Measurements from ENCODE around the gene PDZD7.

Gene PDZD7

DNA sequence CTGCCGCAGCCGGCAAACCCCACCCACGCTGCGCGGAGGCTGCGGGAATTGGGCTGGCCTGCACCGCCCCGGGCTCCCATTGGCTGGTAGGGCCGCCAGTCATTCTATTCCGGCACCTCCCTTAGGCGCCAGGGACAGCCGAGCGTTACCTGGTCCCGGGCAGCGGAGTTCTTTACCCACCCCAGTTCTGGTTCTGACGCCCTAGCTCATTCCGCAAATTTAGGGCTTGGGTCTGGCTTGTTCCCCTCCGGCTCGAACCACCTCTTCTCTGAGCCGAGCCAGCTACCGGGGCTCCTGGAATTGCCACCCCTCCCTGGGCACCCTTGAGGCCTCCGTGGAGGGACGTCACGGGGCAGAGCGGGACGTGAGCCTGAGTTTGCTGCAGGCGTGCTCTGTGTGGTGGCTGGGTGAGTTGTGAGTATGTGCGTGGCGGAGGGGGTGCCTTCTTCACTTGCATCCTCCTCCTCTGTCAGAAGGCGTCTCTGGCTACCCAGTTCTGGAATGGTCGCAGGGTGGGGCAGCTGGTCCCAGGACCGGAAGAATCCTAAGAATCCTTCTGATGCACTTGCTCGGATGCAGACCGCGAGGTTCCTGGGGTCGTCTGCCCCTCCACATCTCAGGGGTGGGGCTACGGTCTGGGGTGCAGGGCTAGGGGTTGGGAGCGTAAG is at the start of gene PDZD7, which contains the start of gene SFXN3:
PDZD7 (minus strand) TSS at position 2 of the 668 bp plus-strand sequence. CDS start 910 bp downstream, outside the sequence.
SFXN3 (plus strand) TSS at position 107 of the 668 bp plus-strand sequence. CDS start 3,461 bp downstream, outside the sequence.
- peak; percentile 90 to 92 for DNase-seq (ENCODE audit: low read depth in 2 of 2)

DNA sequence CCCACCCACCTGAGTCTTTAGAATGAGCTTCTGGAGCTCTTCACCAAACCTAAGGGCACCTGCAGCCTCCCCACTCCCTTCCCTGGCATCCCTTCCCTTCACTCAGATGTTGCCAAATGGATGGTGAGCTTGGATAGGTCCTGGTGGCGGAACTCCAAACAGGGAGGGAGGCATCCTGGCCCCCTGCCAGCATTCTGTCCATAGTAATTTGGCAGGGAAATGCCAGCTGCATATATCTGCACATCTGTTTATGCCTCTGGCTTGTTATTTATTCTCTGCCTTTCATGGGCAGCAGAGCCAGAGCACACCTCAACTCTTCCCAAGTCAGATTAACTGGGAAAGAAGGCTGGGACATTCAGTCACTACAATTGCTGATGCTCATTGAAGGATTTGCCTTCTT is 48.9 kb upstream of the PDZD7 start:
- DNase-seq (ENCODE audit: low read depth in 2 of 2): no peak

DNA sequence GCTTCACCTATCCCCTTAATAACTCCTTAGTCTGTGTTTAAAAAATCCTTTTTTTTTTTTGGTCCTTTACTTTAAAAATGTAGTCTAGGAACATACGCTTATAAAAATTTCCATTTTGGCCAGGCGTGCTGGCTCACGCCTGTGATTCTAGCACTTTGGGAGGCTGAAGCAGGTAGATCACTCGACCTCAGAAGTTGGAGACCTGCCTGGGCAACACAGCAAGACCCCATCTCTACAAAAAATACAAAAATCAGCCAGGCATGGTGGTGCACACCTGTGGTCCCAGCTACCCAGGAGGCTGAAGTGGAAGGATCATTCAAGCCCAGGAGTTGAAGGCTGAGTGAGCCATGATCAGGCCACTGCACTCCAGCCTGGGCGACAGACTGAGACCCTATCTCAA is 45.7 kb upstream of the PDZD7 start:
- DNase-seq (ENCODE audit: low read depth in 2 of 2): no peak

DNA sequence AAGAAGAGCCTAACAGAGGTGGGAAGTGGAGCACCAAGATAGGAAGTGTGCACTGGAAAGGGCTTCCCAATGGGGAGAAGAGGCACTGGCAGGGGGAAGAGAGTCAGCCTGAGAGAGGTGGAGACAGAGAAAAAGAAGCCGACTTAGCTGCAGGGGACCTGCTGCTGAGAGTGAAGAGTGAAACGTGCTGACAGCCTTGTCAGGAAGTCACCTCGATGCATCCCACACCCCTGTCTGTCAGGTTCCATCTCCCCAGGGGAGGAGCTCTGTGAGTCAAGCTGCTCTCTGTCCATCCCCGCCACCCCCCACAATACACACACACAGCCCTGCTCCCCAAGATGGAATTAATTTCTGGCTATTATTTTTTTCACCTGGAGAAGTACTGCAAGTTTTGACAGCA is 44.8 kb upstream of the PDZD7 start:
- DNase-seq (ENCODE audit: low read depth in 2 of 2): no peak

DNA sequence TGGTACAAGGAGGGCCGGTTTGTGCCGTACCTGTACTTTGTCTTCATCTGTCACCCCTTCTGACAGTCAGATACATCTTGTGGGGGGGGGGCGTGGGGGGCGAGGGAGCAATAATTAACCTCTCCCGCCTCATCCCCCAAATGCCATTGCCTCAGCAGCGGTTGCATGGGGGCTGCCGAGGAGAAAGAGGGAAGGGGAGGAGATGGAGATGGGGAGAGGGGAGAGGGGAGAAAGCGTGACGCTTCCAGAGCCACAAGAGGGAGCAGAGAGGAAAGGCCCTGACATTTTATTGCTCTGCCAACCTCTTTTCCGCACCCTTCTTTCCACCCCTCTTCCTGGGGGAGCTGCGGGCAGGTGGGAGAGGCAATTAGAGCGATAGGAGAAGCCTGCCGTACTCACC is 42.7 kb upstream of the PDZD7 start:
- no peak for DNase-seq (ENCODE audit: low read depth in 2 of 2)

DNA sequence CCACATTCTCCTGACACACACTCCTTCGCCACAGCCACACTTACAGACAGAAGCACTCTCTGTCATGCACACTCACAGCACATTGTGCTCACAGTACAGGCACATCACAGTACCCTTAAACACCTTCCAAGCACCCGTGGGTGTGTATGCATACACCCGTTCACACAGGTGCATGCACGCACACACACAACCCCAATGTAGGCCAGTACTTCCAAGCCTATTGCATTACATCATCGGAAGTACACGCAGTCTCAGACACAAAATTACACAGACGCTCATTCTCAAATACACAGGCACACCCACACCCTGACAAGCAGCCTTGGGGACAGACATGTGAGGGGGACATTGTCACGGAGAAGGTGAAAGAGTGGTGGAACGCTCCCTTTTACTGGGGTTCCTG is 42.0 kb upstream of the PDZD7 start:
- no peak for DNase-seq (ENCODE audit: low read depth in 2 of 2)

DNA sequence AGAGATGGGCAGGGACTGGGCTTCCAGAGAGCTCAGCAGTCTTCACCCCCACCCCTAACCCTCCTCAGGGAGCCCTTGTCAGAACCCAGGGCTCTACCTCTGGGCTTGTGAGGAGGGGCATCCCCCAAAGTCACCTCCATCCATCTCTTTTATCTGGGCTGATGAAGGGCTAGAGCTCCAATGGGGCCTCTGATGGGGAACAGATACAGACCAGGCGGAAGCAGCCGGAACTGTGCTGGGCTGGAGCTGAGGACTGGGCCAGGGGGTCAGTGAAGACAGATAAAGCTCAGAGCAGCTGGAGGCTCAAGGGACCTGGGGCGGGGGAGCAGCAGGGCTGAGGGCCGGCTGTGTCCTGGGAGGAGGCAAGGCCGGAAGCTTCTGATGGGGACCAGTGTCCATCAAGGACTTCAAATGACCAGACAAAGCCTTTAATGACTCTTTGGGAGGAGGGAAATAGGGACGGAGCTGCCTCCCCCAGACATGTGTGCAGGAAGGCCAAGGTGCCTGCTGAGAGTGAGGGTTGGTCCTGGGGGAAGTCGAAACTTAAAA is 41.0 kb upstream of the PDZD7 start:
- no peak for DNase-seq (ENCODE audit: low read depth in 2 of 2)

DNA sequence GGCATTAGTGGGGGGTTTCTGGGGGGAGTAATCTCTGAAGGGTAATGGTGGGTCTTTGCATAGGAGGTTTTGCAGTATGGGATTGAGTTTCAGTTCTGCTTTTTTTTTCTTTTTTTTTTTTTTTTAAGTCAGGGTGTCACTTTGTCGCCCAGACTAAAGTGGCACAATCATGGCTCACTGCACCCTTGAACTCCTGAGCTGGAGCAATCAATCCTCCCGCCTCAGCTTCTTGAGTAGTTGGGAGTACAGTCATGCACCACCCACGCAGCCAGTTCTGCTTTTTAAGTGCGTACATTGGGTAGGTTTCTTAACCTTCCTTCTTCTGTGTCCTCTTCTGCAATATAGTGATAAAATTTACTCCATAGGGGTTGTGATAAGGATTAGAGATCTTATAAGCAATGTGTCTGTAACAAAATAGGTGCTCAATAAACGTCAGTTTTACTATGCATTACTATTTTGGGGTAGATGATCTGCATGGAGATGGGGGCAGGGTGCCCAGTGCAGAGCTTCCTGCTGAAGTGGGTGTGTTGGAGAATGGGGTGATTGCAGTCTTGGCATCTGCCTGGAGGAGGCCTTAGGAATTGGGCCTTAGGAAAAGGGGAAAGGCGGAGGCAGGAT is 40.4 kb upstream of the PDZD7 start:
- DNase-seq (ENCODE audit: low read depth in 2 of 2): no peak

DNA sequence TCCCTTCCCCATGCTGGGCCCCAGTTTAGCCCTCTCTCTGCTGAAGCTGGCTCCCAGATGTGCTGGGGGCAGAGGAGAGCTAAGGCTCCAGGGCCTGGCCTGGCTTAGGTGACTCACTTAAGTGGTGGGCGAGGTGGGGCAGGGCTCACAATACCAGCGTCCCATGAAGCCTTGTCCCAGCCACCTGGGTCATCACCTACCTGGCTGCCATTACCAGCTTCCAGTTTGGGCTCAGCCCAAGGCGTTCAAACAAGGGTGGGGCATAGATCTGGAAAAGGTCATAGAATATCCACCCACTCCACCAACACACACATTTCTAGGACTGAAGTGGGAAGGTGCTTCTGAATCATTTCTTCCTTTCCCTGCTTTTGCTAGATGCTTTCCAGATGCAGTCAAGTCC is 39.2 kb upstream of the PDZD7 start:
- DNase-seq (ENCODE audit: low read depth in 2 of 2): no peak

DNA sequence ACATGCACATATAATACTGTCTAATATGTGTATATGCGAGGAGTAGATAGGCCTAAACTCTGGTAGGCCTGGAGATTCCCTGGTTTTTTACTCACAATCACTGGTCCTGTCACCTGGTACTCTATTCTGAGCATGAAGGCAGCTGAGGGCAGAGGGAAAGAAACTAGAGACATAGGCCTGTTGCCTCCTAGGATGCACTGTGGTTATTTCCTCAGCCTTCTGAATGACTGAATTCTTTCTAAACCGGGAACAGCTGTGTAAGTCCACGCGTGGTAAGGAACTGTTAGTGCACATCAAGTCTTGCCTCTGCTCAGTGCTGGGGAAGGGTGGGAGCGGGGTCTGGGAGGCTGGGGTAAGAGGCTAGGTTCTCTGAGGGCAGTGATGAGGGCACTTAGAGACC is 38.5 kb upstream of the PDZD7 start:
- DNase-seq (ENCODE audit: low read depth in 2 of 2): no peak

DNA sequence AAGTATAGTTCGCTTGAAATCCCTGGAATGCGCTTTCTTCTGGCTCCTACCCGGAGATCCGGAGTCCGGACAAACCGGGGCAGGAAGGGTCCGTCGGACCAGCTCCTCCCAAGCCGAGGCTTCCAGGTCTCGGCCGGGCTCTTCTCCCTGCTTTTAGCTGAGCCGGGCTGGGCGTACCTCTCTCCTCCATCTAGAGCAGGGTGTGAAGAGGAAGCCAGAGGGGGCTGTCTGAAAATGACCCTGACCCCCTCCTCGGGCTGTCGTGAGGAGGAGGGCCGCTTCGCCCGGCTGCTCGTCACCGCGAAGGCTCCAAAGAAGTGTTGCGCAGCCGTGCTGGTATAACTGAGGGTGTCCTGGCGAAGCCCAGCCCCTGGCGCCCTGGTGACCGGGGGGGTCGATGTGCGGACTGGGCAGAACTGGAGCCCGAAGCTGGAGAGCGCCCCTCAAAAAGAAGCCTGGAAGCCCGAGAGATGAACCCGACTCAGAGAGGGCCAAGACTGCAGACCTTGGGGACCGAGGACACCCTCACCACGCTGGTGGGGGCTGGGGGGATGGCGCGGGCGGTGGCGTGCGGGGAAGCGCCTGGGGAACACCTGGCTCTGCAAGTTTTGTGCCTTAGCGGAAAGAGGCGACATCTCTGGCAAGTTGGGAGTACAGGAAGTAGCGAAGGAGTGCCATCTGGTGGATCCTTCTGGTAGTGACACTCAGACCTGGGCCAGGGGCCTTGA is 36.6 kb upstream of the PDZD7 start:
- DNase-seq (ENCODE audit: low read depth in 2 of 2): peak; percentile 34 to 54

DNA sequence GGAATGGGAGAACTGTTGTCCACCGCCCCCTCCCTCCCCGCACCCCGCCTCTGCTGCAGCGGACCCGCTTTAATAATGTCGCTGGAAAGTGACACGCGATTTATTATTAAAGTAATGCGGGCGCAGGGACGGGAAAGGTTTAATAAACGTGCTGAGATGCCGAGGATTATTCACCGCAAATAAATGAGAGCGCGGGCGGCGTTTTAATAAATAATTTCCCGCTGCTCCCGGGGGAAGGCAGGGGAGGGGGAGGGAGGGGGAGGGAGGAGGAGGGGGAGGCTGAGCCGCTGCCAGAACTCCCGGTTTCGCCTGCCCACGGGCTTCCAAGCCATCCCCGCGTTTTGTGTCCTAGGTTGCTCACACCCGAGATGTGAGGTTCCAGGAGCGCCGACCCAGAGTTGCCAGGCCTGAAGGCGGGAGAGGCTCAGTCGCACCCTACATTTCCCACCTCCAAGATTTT is 36.0 kb upstream of the PDZD7 start:
- no peak for DNase-seq (ENCODE audit: low read depth in 2 of 2)

DNA sequence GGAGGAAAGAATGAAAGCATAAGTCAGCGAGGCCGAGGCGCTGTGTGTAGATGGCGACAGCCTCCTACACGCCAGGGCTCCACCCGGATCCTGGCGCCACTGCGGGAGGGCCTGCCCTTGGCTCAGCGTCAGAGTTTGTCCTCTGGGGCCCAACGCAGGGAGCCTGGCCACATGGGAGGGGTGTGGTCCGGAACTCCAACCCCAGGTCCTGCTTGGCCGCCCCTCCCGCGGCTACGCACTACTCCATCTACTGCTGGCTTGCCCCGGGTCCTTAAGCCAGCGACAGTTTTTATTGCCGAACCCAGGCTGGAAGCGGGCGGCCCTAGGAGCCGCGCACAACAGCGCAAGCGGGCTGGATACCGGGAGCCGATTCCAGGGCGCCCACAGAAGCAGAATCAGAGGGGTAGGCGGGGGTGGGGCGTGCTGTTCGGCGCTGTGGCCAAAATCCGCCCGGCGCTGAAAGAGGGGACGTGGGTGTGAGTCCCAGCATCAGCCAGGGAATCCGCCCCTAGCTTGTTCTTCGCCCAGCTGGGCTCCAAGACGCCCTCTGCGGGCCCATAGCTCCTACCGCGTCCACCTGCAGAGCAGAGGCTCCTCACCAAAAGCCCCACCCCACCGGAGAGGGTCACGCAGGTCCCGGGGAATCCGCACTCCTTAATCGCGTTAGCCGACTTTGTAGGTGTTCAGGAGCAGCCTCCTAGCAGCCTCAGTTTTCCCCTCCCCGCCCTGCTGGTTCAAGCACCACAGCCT is 35.4 kb upstream of the PDZD7 start:
- DNase-seq (ENCODE audit: low read depth in 2 of 2): no peak

DNA sequence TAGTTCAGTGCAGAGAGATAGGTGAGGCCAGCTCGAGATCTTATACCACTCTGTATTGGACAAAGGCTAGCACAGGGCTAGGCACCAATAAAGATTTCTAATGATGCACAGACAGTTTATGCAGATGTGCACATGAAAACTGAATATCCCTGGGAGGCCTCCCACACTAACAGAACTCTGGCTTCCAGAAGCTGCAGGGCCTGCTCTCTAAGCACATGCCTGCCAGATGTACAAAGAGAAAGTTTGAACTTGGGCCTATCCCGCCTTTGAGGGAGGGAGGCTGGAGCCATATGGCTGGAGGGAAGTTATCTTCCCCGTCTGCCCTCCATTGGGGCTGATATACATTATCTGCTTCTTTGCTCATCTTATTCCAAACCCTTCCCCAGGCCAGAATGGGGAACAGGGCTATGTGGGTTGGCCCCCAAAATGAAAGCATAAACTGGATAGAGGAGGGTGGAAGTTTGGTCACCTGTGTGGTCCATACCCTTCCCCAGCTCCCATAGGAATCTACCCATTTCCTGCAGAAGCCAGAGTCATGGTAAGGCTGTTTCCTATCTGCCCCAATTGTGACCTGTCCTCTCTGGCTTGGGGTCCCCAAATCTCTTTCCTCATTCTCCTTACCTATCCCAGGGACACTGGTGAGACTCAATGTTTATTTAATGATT is 34.7 kb upstream of the PDZD7 start:
- no peak for DNase-seq (ENCODE audit: low read depth in 2 of 2)

DNA sequence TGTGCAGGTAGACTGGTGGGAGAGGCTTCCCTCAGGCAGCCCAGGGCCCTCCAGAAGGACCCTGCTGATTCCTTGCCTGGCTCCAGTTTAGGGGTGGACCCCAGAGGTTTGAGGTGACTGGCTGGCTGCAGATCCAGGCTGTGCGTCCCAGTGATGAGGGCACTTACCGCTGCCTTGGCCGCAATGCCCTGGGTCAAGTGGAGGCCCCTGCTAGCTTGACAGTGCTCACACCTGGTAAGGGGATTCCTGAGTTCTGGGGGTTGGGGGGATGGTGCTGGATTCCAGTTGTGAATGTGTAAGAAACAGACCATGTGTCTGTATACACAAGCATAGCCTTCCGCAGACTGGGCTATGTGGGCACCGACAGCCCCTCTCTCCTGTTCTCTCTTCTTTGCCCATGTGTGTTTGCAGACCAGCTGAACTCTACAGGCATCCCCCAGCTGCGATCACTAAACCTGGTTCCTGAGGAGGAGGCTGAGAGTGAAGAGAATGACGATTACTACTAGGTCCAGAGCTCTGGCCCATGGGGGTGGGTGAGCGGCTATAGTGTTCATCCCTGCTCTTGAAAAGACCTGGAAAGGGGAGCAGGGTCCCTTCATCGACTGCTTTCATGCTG is 33.6 kb upstream of the PDZD7 start:
- no peak for DNase-seq (ENCODE audit: low read depth in 2 of 2)

DNA sequence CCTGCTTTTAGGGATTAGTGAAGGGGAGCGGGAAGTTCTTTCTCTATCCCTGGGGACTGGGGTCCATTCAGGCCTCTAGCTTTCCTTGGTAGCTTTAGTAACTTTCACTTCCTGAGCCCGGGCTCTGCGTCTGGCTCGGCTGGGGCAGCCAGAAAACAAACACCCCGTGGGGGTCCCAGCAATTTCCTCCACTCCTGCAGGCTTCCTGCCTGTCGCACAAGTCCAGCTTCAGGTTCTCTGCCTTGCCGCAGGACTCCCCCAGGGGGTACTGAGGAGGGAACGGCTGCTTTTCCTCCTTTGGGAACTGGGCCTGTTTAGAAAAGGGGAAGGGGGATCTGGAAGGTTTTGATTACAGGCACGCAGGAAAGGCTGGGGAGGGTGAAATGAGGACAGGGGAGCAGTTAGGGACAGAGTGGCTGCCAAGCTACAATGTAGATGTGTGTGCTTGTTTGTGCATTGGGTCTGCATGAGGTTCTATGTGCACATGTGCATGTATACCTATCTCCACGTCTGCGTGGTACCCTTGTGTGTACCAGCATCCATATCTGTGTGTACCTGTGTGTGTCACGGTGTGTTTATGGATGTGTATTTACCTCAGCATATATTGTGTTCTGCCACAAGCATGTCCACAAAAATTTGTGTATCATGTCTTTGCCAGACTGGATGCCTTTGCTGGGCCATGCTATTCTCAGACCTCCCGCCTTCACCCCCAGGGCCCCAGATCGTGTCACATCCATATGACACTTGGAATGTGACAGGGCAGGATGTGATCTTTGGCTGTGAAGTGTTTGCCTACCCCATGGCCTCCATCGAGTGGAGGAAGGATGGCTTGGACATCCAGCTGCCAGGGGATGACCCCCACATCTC is 32.9 kb upstream of the PDZD7 start:
- DNase-seq (ENCODE audit: low read depth in 2 of 2): no peak

DNA sequence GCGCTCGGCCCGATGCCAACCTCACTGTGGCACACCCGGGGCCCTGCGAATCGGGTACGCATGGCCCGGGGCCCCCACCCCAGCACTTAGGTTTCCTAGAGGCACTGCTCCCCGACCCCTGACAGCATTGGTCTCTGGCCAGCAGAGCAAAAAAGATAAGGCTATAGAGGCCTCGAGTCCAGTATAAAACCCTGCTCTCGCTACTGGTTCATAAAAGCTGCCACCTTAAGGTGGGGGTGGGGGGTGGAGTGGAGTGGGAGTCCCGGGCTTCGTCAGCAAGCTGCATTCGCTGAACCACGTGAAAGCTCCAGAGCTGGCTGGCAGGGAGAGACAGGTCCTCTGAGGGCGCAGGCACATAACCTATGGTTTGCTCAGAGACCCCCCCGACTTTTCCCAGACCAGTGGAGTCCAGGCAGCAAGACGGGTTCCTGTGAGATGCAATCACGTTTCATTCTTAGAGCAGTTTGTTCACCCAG is 32.2 kb upstream of the PDZD7 start:
- no peak for DNase-seq (ENCODE audit: low read depth in 2 of 2)

DNA sequence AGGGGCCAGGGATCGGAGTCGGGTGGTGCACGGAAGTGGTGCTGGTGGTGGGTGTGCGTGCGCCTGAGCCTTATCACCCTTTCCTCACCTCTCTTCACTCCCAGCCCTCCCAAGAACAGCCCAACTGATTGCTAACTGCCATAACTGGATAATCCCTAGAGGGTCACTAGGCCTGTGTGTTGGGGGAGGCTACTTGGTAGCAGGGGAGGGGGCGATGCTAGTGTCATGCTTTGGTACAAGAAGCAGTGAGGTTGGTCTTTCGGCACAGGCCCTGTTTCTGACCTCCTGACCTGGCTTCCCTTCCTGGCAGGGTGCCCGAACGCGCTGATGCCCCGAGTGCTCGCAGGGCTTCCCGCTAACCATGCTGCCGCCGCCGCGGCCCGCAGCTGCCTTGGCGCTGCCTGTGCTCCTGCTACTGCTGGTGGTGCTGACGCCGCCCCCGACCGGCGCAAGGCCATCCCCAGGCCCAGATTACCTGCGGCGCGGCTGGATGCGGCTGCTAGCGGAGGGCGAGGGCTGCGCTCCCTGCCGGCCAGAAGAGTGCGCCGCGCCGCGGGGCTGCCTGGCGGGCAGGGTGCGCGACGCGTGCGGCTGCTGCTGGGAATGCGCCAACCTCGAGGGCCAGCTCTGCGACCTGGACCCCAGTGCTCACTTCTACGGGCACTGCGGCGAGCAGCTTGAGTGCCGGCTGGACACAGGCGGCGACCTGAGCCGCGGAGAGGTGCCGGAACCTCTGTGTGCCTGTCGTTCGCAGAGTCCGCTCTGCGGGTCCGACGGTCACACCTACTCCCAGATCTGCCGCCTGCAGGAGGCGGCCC is 31.5 kb upstream of the PDZD7 start:
- no peak for DNase-seq (ENCODE audit: low read depth in 2 of 2)

All from stimulated activated CD8-positive, alpha-beta memory T cell treated with anti-CD3 and anti-CD28 coated beads, Interleukin-15, amount 100 ng/mL, for 4 hours (primary cell).